Mucosa of descending colon (tissue), 3 donors: Measurements from ENCODE around the gene ZNF407. TPM values are rescaled to one million over a fixed set of nuclear protein-coding genes. Genes with fewer than 3 reads are reported as not detected.

Experiments
- ATAC-seq: fragments of 200-7000 bp; cut with Tn5 transposase; one replicate; pipeline ENCODE4 v1.9.1; 2020; ENCODE audit warnings: mild to moderate bottlenecking, moderate library complexity
- DNase-seq, 3 donors: peaks; one replicate each; pipeline ENCODE4 v3.0.0-alpha.2; 2020
- H3K36me3 ChIP-seq: fragments of 200-600 bp; one replicate; pipeline ENCODE4 v1.8.0; 2021; ENCODE audit warnings: low read depth, mild to moderate bottlenecking
- H3K4me1 ChIP-seq: fragments of 200-600 bp; one replicate; pipeline ENCODE4 v1.8.0; 2021; ENCODE audit warnings: low read depth, mild to moderate bottlenecking
- H3K4me3 ChIP-seq: fragments of 200-600 bp; one replicate; pipeline ENCODE4 v1.8.0; 2021; ENCODE audit warnings: mild to moderate bottlenecking
- H3K9me3 ChIP-seq: fragments of 200-600 bp; one replicate; pipeline ENCODE4 v1.8.0; 2021; ENCODE audit warnings: mild to moderate bottlenecking
- intact Hi-C, 2 donors: fragments of 100-400 bp; cut with DNase I in 1 of 2; cut with micrococcal nuclease in 1 of 2; formaldehyde crosslinking; loops; one replicate each; pipeline versions ENCODE4 v1.11.0 to v1.11.1; 2022; cut with DNase I, micrococcal nuclease
- total RNA-seq, 3 donors: library from RNA; stranded (reverse); fragmentation: NEBNext Ultra II Directional in 2 of 3; extraction: Animal tissue kit (Norgen Biotek cat#: 25700) in 2 of 3; gene quantifications; one replicate each; pipeline versions ENCODE4 v1.2.1 to v1.2.4, GENCODE V29; 2021 to 2023
- TF ChIP-seq, protein P1 (sequence below): fragments of 200-600 bp; IDR thresholded peaks from one replicate; pipeline ENCODE4 v1.8.0; 2022; ENCODE audit warnings: antibody characterized with exemption, mild to moderate bottlenecking
- donor health status: DM: no; HTN: no; CAD: no; lungs with moderate emphysema.
- donor health status: DM: no; HTN: no; CAD: no.
- donor health status: DM: no; HTN: yes; CAD: no.

The ZNF407 gene
- total RNA-seq, 3 donors from 2014 or later, result 13.0 to 25.1 (median 18.8) TPM

DNA sequence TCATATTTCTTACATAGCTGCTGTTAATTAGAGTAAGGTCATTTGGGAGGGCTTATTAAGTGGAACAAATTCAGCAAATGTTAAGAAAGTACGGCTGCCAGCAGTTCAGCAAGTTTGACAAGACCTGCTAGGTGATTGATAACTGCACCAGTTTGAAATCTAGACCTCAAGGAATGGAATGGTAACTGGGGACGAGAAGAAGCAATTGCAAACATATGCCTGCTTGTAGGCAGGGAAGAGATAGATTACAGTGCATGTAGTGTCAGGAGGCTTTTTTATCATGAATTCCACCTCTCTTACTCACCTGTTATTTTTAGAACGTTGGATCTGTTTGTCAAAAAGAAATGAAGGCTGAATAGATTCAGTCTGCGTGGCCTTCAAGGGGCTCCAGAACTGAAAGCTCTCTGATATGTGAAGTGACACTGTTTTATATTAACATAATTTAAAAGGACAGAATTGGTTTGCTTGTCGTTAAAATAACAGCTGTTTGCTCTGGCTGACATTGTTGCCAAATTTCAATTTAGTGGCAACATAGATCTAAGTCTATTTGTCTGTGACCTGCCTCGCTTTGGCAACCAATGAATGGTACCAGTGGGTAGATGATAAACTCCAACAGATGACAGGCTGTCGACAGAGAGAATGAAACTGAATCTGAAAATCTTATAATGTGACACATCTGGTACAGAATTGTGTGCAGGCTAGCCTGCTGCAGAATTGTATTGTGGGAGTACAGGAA is 199.3 kb downstream of the ZNF407 start:
- peak; percentile 62 for ATAC-seq
- TF ChIP-seq, protein P1, sequence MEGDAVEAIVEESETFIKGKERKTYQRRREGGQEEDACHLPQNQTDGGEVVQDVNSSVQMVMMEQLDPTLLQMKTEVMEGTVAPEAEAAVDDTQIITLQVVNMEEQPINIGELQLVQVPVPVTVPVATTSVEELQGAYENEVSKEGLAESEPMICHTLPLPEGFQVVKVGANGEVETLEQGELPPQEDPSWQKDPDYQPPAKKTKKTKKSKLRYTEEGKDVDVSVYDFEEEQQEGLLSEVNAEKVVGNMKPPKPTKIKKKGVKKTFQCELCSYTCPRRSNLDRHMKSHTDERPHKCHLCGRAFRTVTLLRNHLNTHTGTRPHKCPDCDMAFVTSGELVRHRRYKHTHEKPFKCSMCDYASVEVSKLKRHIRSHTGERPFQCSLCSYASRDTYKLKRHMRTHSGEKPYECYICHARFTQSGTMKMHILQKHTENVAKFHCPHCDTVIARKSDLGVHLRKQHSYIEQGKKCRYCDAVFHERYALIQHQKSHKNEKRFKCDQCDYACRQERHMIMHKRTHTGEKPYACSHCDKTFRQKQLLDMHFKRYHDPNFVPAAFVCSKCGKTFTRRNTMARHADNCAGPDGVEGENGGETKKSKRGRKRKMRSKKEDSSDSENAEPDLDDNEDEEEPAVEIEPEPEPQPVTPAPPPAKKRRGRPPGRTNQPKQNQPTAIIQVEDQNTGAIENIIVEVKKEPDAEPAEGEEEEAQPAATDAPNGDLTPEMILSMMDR, result no peak
- intact Hi-C loops, result no loop called here
- Histone ChIP-seq H3K4me3 (no peak overlapping the region), H3K9me3 (no peaks in the 10 kb centered on the region), H3K4me1 (no peaks in the 10 kb centered on the region), H3K36me3 (no peaks in the 10 kb centered on the region)
- DNase-seq, result no peak

DNA sequence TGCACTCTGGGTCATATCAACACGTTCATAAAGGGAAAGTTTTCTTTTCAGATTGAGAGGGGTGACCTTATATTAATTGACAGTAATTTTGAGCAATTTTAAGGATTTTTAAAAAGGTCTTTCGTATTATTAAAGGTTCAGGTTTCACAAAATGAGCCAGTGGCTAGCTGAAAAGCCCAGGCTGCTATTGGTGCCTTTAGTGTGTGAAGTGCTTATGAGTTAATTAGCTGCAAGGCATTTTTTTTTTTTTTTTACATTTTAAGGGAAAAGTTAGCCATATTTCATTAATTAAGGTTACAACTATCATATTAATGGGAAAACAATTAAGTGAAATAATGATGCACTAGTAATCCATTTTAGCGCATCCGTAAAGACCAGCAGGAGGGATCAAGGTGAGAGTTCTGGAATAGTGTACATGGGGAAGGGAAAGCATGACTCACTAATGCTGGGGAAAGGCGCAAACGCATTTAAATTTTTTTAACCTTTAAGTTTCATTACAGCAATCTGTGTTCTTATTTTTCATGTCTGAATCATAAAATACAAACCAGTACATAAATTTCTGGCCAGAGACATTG is 200.0 kb downstream of the ZNF407 start:
- intact Hi-C loops, result no loop called here
- H3K4me1 ChIP-seq, result no peaks in the 10 kb centered on the region
- no peaks in the 10 kb centered on the region for H3K36me3 ChIP-seq
- no peaks in the 10 kb centered on the region for H3K9me3 ChIP-seq
- ATAC-seq (no peak), DNase-seq (no peak)
- TF ChIP-seq, protein P1, result no peak
- no peak overlapping the region for H3K4me3 ChIP-seq

DNA sequence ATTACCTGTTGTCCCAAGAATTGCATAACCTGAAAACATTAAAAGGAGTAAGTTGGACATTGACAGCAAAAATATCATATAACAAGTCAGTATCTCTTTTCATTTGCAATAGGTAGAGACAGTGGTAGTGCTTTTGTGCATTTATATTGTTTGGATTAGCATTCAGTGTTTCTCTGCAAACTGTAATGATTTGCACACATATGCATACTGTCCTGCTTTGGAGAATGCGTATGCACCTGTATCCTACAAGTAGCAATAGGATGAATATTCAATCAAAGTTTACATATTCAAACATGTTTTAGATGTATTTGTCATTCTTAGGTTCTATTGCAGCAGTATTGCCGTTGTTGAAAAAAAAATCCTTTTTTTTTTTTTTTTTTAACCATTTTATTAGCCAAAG is 201.9 kb downstream of the ZNF407 start:
- Histone ChIP-seq H3K9me3 (no peaks in the 10 kb centered on the region), H3K4me1 (no peaks in the 10 kb centered on the region), H3K4me3 (no peak overlapping the region), H3K36me3 (no peaks in the 10 kb centered on the region)
- TF ChIP-seq, protein P1, result no peak
- DNase-seq, result no peak
- intact Hi-C loops, result no loop called here
- no peak for ATAC-seq

DNA sequence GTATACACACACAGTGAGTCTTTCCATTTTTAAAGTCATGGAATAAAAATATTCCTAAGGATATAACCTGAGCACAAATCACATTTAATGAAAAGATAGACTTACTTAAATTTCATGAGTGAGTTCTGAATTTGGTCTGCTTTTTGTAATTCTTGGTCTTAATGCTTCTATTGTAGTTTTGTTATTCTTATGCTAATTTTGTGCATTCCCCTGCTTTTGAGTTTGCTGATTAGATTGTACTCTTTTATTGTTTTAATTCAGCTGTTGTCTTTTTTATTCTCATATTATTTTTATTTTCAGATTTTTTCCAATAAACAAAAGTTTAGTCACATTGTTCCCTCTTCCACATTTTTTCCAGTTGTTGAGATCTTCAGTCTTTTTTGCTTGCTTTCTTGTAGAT is 202.4 kb downstream of the ZNF407 start:
- no peak for ATAC-seq
- intact Hi-C loops, result no loop called here

DNA sequence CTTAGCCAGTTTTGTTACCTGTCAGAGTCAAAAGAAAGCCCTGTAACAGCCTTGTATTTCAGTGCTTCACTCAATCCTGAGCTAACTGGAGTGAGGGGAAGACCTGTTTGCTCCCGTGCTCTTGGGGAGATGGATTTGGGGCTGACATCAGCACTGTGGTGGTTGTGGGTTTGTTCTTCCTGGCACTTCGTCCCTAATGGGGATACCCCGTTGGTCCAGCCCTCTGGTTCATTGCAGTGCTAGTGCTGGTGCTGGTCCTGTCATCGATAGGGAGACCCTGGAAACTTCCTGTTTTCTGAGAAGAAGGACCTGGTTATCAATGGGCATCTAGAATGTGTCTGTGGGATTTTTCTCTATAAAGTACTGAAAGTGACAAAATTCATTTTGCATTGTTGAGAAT is 205.4 kb downstream of the ZNF407 start:
- no peaks in the 10 kb centered on the region for H3K36me3 ChIP-seq
- TF ChIP-seq, protein P1, result no peak
- H3K4me1 ChIP-seq, result peaks cover 7% of the 10 kb centered on the region
- DNase-seq, result no peak
- H3K4me3 ChIP-seq, result no peak overlapping the region
- no peaks in the 10 kb centered on the region for H3K9me3 ChIP-seq
- no peak for ATAC-seq
- intact Hi-C loops, result no loop called here

More for the DNA sequence above, 202.4 kb downstream of the ZNF407 start:
- no peak for DNase-seq
- no peaks in the 10 kb centered on the region for H3K36me3 ChIP-seq
- TF ChIP-seq, protein P1, result no peak
- H3K9me3 ChIP-seq, result no peaks in the 10 kb centered on the region
- H3K4me3 ChIP-seq, result no peak overlapping the region
- no peaks in the 10 kb centered on the region for H3K4me1 ChIP-seq
